CD4-positive, alpha-beta T cell treated with Interleukin-15 for 4 hours (primary cell): Measurements from ENCODE around the gene MYOG.

ENCODE experiments used
- DNase-seq: peaks from one replicate; pipeline ENCODE4 v3.0.0-alpha.2; 2020; ENCODE audit warnings: low spot score

The MYOG gene

GRCh38 chr1:203085528-203086406, at the start of gene MYOG:
TSS of gene MYOG (minus strand) at chr1:203086012. CDS start at chr1:203085961, 51 bp downstream.
- no peak for DNase-seq

- DNase-seq, result no peak
Observed at GRCh38 chr1:203133970-203134725, 48.3 kb upstream of the MYOG start.

GRCh38 chr1:203131548-203132200, 45.9 kb upstream of the MYOG start:
- no peak for DNase-seq

GRCh38 chr1:203130358-203130985, 44.7 kb upstream of the MYOG start:
- no peak for DNase-seq

- DNase-seq, result no peak
Observed at GRCh38 chr1:203129501-203130231, 43.9 kb upstream of the MYOG start.

GRCh38 chr1:203128716-203129500, 43.1 kb upstream of the MYOG start:
- no peak for DNase-seq

GRCh38 chr1:203128431-203128715, 42.6 kb upstream of the MYOG start:
- no peak for DNase-seq

GRCh38 chr1:203127666-203128430, 42.0 kb upstream of the MYOG start, which contains the start of gene ADORA1:
TSS of gene ADORA1 (plus strand) at chr1:203127726. CDS start at chr1:203128842, 1,116 bp downstream.
- no peak for DNase-seq

GRCh38 chr1:203126866-203127665, 41.3 kb upstream of the MYOG start:
- DNase-seq, result no peak

GRCh38 chr1:203126151-203126865, 40.5 kb upstream of the MYOG start:
- DNase-seq, result no peak

- no peak for DNase-seq
Observed at GRCh38 chr1:203124546-203125317, 38.9 kb upstream of the MYOG start.

GRCh38 chr1:203124011-203124410, 38.2 kb upstream of the MYOG start:
- DNase-seq, result no peak

GRCh38 chr1:203122159-203122558, 36.3 kb upstream of the MYOG start:
- DNase-seq, result no peak

GRCh38 chr1:203121186-203122015, 35.6 kb upstream of the MYOG start:
- no peak for DNase-seq

- DNase-seq, result no peak
Observed at GRCh38 chr1:203120325-203121153, 34.7 kb upstream of the MYOG start.
